MCF 10A (cell line): ENCODE results near the gene BCAM. TPM values are rescaled to one million over a fixed set of nuclear protein-coding genes. Genes with fewer than 3 reads are reported as not detected.
"Not testable (repeated sequence)": the region's sequence is repeated elsewhere in the genome, so short reads cannot be mapped to it uniquely, and the experiment has no call there.

Experiments
- BruUV-seq: library from RNA; stranded (reverse); fragments of 400-500 nt; replicated peaks from 2 replicates; lab custom pipeline; 2021; lab: Mats Ljungman, UMichigan
- CTCF ChIA-PET: fragments of 300-600 bp; sonication (Branson Sonifier 250); formaldehyde crosslinking; extraction: SDS; loops from one replicate; lab custom pipeline; 2021; ENCODE audit warnings: antibody characterized with exemption, inconsistent platforms; lab: Yijun Ruan, JAX
- POLR2A ChIA-PET: fragments of 300-600, 350-650 bp; sonication (Branson Sonifier 250); formaldehyde crosslinking; extraction: SDS; loops from one replicate; lab custom pipeline; 2020; ENCODE audit warnings: antibody characterized with exemption, inconsistent platforms; lab: Yijun Ruan, JAX
- DNase-seq: peaks from one replicate; pipeline ENCODE4 v3.0.0-alpha.2; 2018; ENCODE audit not compliant: unreplicated experiment
- H3K27ac Mint-ChIP-seq: one replicate; pipeline ENCODE4 v1.8.0; 2022; ENCODE audit warnings: mild to moderate bottlenecking, low read depth, mixed read lengths; ENCODE audit not compliant: unreplicated experiment
- H3K27me3 Mint-ChIP-seq: one replicate; pipeline ENCODE4 v1.8.0; 2022; ENCODE audit warnings: mixed read lengths; ENCODE audit not compliant: insufficient read depth, unreplicated experiment
- H3K36me3 Mint-ChIP-seq: one replicate; pipeline ENCODE4 v1.8.0; 2022; ENCODE audit warnings: mild to moderate bottlenecking, moderate library complexity, mixed read lengths; ENCODE audit not compliant: insufficient read depth, unreplicated experiment
- H3K4me1 Mint-ChIP-seq: one replicate; pipeline ENCODE4 v1.8.0; 2022; ENCODE audit warnings: mixed read lengths; ENCODE audit not compliant: insufficient read depth, unreplicated experiment
- H3K4me3 Mint-ChIP-seq: one replicate; pipeline ENCODE4 v1.8.0; 2022; ENCODE audit warnings: mild to moderate bottlenecking, moderate library complexity, mixed read lengths; ENCODE audit not compliant: unreplicated experiment
- H3K9me3 Mint-ChIP-seq: one replicate; pipeline ENCODE4 v1.8.0; 2022; ENCODE audit warnings: mixed read lengths; ENCODE audit not compliant: unreplicated experiment
- CTCF ChIP-seq: fragments of 200-600 bp; IDR thresholded peaks from one replicate; pipeline ENCODE4 v1.8.0; 2022; ENCODE audit warnings: antibody characterized with exemption, mild to moderate bottlenecking; ENCODE audit not compliant: unreplicated experiment
- intact Hi-C: fragments of 100-400 bp; cut with micrococcal nuclease; formaldehyde crosslinking; loops from 2 replicates; pipeline ENCODE4 v1.14.1; 2022
- total RNA-seq: library from RNA; stranded (reverse); gene quantifications from 2 replicates; pipeline ENCODE4 v1.2.3, GENCODE V29; 2022

The BCAM gene
- total RNA-seq, 1 experiment from 2014 or later: 5.0 TPM

- Mint-ChIP-seq H3K4me1 (peaks cover 6% of the 10 kb centered on the region), H3K9me3 (no peaks in the 10 kb centered on the region), H3K36me3 (peaks cover 8% of the 10 kb centered on the region), H3K27me3 (no peaks in the 10 kb centered on the region), H3K4me3 (no peak overlapping the region), H3K27ac (no peak overlapping the region)
- POLR2A ChIA-PET: no interaction called here
- intact Hi-C loops: no loop called here
- no TSS peak for BruUV-seq
- no peak for DNase-seq
- CTCF ChIA-PET: interaction anchor here (0.5 kb wide), 1 partner anchor 24 kb away, joined by 3 read pairs; no protein-coding TSS in a partner anchor
- TF ChIP-seq CTCF: no peak
These were observed 46.7 kb downstream of the BCAM start for GRCh38 chr19:44855606-44856005.

GRCh38 chr19:44856421-44857083, 47.6 kb downstream of the BCAM start:
- H3K27me3 Mint-ChIP-seq: no peaks in the 10 kb centered on the region
- ChIA-PET CTCF (interaction anchor here (0.8 to 2.9 kb wide), 2 partner anchors 9 to 72 kb away, joined by 3 to 9 read pairs; no protein-coding TSS in a partner anchor), POLR2A (interaction anchor here (0.6 kb wide), 1 partner anchor 11 kb away, joined by 4 read pairs; no protein-coding TSS in a partner anchor)
- no peak for DNase-seq
- no TSS peak for BruUV-seq
- no peaks in the 10 kb centered on the region for H3K9me3 Mint-ChIP-seq
- no peak overlapping the region for H3K27ac Mint-ChIP-seq
- no peak overlapping the region for H3K4me3 Mint-ChIP-seq
- H3K4me1 Mint-ChIP-seq: peaks cover 6% of the 10 kb centered on the region
- intact Hi-C loops: no loop called here
- no peak for TF ChIP-seq CTCF
- peaks cover 11% of the 10 kb centered on the region for H3K36me3 Mint-ChIP-seq

GRCh38 chr19:44857837-44858236, 48.9 kb downstream of the BCAM start:
- ChIA-PET POLR2A (interaction anchor here (0.7 kb wide), 1 partner anchor 32 kb away, joined by 3 read pairs; no protein-coding TSS in a partner anchor), CTCF (interaction anchor here (0.6 to 2.9 kb wide), 4 partner anchors 12 to 622 kb away, joined by 3 to 9 read pairs (median 4); partner anchors contain the start of gene NECTIN2)
- peaks cover 11% of the 10 kb centered on the region for H3K36me3 Mint-ChIP-seq
- peaks cover 6% of the 10 kb centered on the region for H3K4me1 Mint-ChIP-seq
- DNase-seq: no peak
- intact Hi-C loops: no loop called here
- no peaks in the 10 kb centered on the region for H3K27me3 Mint-ChIP-seq
- TF ChIP-seq CTCF: no peak
- H3K27ac Mint-ChIP-seq: no peak overlapping the region
- no peak overlapping the region for H3K4me3 Mint-ChIP-seq
- H3K9me3 Mint-ChIP-seq: no peaks in the 10 kb centered on the region
- no TSS peak for BruUV-seq

GRCh38 chr19:44861576-44861975, 52.7 kb downstream of the BCAM start:
- H3K36me3 Mint-ChIP-seq, H3K27me3 Mint-ChIP-seq, intact Hi-C loops, DNase-seq, H3K9me3 Mint-ChIP-seq, POLR2A ChIA-PET, H3K4me3 Mint-ChIP-seq, BruUV-seq, H3K4me1 Mint-ChIP-seq, CTCF ChIA-PET, H3K27ac Mint-ChIP-seq: not testable (repeated sequence)
